SU-DHL-6 (cell line): ENCODE measurements around the gene DCUN1D2.

Source experiments
- H2AFZ ChIP-seq: fragments of 200-600 bp; sonication (generic); 2 replicates; pipeline ENCODE4 v1.6.1; 2014; ENCODE audit warnings: low read depth, mild to moderate bottlenecking, moderate library complexity, mixed read lengths, antibody characterized with exemption, low read length; ENCODE audit not compliant: severe bottlenecking
- H3F3A ChIP-seq: fragments of 200-600 bp; shearing (Covaris generic); 2 replicates; pipeline ENCODE4 v1.6.0; 2016; ENCODE audit warnings: antibody characterized with exemption, mild to moderate bottlenecking; ENCODE audit not compliant: insufficient read depth
- H3K27ac ChIP-seq: fragments of 200-600 bp; sonication (generic); 2 replicates; pipeline ENCODE4 v1.5.1; 2016; ENCODE audit warnings: low read depth, mild to moderate bottlenecking, low read length, moderate library complexity, mixed read lengths
- H3K27me3 ChIP-seq: fragments of 200-600 bp; sonication (generic), shearing (Covaris generic); 2 replicates; pipeline ENCODE4 v1.6.0; 2014; ENCODE audit warnings: mild to moderate bottlenecking, low read length
- H3K36me3 ChIP-seq: fragments of 200-600 bp; sonication (generic); 2 replicates; pipeline ENCODE4 v1.6.1; 2014; ENCODE audit warnings: mild to moderate bottlenecking, low read length, mixed read lengths
- H3K4me2 ChIP-seq: fragments of 300-600, 200-600 bp; shearing (Covaris generic), sonication (generic); 2 replicates; pipeline ENCODE4 v1.6.0; 2014; ENCODE audit warnings: low read length, low read depth, mild to moderate bottlenecking; ENCODE audit not compliant: poor library complexity, severe bottlenecking
- H3K4me3 ChIP-seq: fragments of 200-600 bp; sonication (generic); 2 replicates; pipeline ENCODE4 v1.5.1; 2014; ENCODE audit warnings: antibody characterized with exemption, low read length, mild to moderate bottlenecking, mixed read lengths; ENCODE audit not compliant: insufficient read depth, poor library complexity, severe bottlenecking
- H3K79me2 ChIP-seq: fragments of 200-600 bp; sonication (generic); 2 replicates; pipeline ENCODE4 v1.6.1; 2014; ENCODE audit warnings: mild to moderate bottlenecking, low read length, moderate library complexity; ENCODE audit not compliant: insufficient read depth
- H3K9ac ChIP-seq: fragments of 200-600 bp; sonication (generic); 2 replicates; pipeline ENCODE4 v1.7.0; 2014; ENCODE audit warnings: mild to moderate bottlenecking, low read length
- H3K9me2 ChIP-seq: fragments of 200-600 bp; sonication (generic); replicated peaks from 2 replicates; pipeline ENCODE4 v1.6.1; 2014; ENCODE audit warnings: low read length; ENCODE audit not compliant: insufficient read depth
- H3K9me3 ChIP-seq: fragments of 200-600 bp; sonication (generic); 2 replicates; pipeline ENCODE4 v1.6.1; 2014; ENCODE audit warnings: low read length, mixed read lengths; ENCODE audit not compliant: insufficient read depth
- H4K20me1 ChIP-seq: fragments of 200-600 bp; sonication (generic); 2 replicates; pipeline ENCODE4 v1.6.1; 2014; ENCODE audit warnings: low read depth, mild to moderate bottlenecking, antibody characterized with exemption, low read length, moderate library complexity, mixed read lengths
- CTCF ChIP-seq: fragments of 200-600 bp; sonication (generic); IDR thresholded peaks from one replicate; pipeline ENCODE4 v1.5.1; 2017; ENCODE audit warnings: antibody characterized with exemption, mild to moderate bottlenecking, low read length, moderate library complexity; ENCODE audit not compliant: insufficient read depth, poor library complexity, severe bottlenecking
- EZH2phosphoT487 ChIP-seq: fragments of 200-600 bp; sonication (generic), shearing (Covaris generic); conservative IDR thresholded peaks from 2 replicates; pipeline ENCODE4 v1.6.1; 2018; ENCODE audit warnings: mild to moderate bottlenecking, antibody characterized with exemption, low read length, moderate library complexity, mixed read lengths

Gene DCUN1D2

GRCh38 chr13:113446488-113446854 lies 44.0 kb downstream of the DCUN1D2 start:
- Histone ChIP-seq H2AFZ (no peak overlapping the region), H3F3A (peaks cover 23% of the 10 kb centered on the region), H3K27me3 (no peaks in the 10 kb centered on the region), H3K4me2 (peak overlapping the region; percentile 71), H3K9me3 (no peaks in the 10 kb centered on the region), H3K79me2 (peaks cover 8% of the 10 kb centered on the region; the same call in 1 of the 2 replicates), H3K27ac (peak overlapping the region; percentile 94), H4K20me1 (no peaks in the 10 kb centered on the region), H3K36me3 (0 out of 2 replicates have a peak, but pooled peaks cover 3% of the 10 kb centered on the region), H3K9me2 (no peaks in the 10 kb centered on the region), H3K4me3 (peak overlapping the region; percentile 10), H3K9ac (peak overlapping the region; percentile 41; the same call in 1 of the 2 replicates)
- TF ChIP-seq EZH2phosphoT487 (no peak), CTCF (no peak)

- peak overlapping the region; percentile 66 for H2AFZ ChIP-seq
- peak overlapping the region; percentile 20 for H3K4me3 ChIP-seq
- no peaks in the 10 kb centered on the region for H3K27me3 ChIP-seq
- peak overlapping the region; percentile 94 for H3K27ac ChIP-seq
- no peaks in the 10 kb centered on the region for H3K9me2 ChIP-seq
- H4K20me1 ChIP-seq: no peaks in the 10 kb centered on the region
- H3K9ac ChIP-seq: peak overlapping the region; percentile 57
- peaks cover 8% of the 10 kb centered on the region; the same call in 1 of the 2 replicates for H3K79me2 ChIP-seq
- no peaks in the 10 kb centered on the region for H3K9me3 ChIP-seq
- H3K4me2 ChIP-seq: peak overlapping the region; percentile 71
- peaks cover 23% of the 10 kb centered on the region for H3F3A ChIP-seq
- TF ChIP-seq CTCF (no peak), EZH2phosphoT487 (no peak)
- 0 out of 2 replicates have a peak, but pooled peaks cover 3% of the 10 kb centered on the region for H3K36me3 ChIP-seq
Measured at GRCh38 chr13:113445791-113446487, 44.6 kb downstream of the DCUN1D2 start.

- no peaks in the 10 kb centered on the region for H3K27me3 ChIP-seq
- H3K27ac ChIP-seq: no peak overlapping the region
- H4K20me1 ChIP-seq: no peaks in the 10 kb centered on the region
- no peaks in the 10 kb centered on the region for H3K9me2 ChIP-seq
- no peak for TF ChIP-seq CTCF
- TF ChIP-seq EZH2phosphoT487: no peak
- no peak overlapping the region for H3K4me3 ChIP-seq
- H3K36me3 ChIP-seq: 0 out of 2 replicates have a peak, but pooled peaks cover 3% of the 10 kb centered on the region
- no peak overlapping the region for H2AFZ ChIP-seq
- no peaks in the 10 kb centered on the region for H3K9me3 ChIP-seq
- peaks cover 14% of the 10 kb centered on the region for H3F3A ChIP-seq
- peaks cover 8% of the 10 kb centered on the region; the same call in 1 of the 2 replicates for H3K79me2 ChIP-seq
- no peak overlapping the region for H3K9ac ChIP-seq
- no peak overlapping the region for H3K4me2 ChIP-seq
Measured at GRCh38 chr13:113443991-113444390, 46.5 kb downstream of the DCUN1D2 start.
